GM12878 (cell line): ENCODE measurements around the gene GALNT6. TPM values are rescaled to one million over a fixed set of nuclear protein-coding genes. Genes with fewer than 3 reads are reported as not detected.

Experiments used
- ATAC-seq: fragments of 200-7000 bp; cut with Tn5 transposase; 3 replicates; pipeline ENCODE4 v1.9.1; 2020; ENCODE audit warnings: mild to moderate bottlenecking, moderate library complexity
- BruUV-seq: library from RNA; stranded (reverse); fragments of 400-500 nt; replicated peaks from 2 replicates; lab custom pipeline; 2021; lab: Mats Ljungman, UMichigan
- CTCF ChIA-PET: fragments of 300-600 bp; sonication (Branson Sonifier 250); formaldehyde crosslinking; extraction: SDS; loops from one replicate; lab custom pipeline; 2021; ENCODE audit warnings: inconsistent platforms; lab: Yijun Ruan, JAX
- POLR2A ChIA-PET: fragments of 350-600 bp; formaldehyde crosslinking; extraction: SDS; loops from one replicate; lab custom pipeline; 2021; ENCODE audit warnings: inconsistent platforms; lab: Charles Lee
- RAD21 ChIA-PET: fragments of 300-600 bp; sonication (Branson Sonifier 250); formaldehyde crosslinking; loops from one replicate; lab custom pipeline; 2023; ENCODE audit warnings: antibody characterized with exemption; ENCODE audit not compliant: unreplicated experiment; lab: Charles Lee
- SMC1A ChIA-PET: fragments of 300-600 bp; sonication (Branson Sonifier 250); formaldehyde crosslinking; loops from one replicate; lab custom pipeline; 2023; ENCODE audit not compliant: unreplicated experiment, uncharacterized antibody; lab: Charles Lee
- DNase-seq: peaks from one replicate; pipeline ENCODE4 v3.0.0-alpha.2; 2011; ENCODE audit warnings: low read depth, low spot score
- FAIRE-seq: peaks from 3 replicates; lab custom pipeline; 2011; peaks lifted over from hg19 to GRCh38; lab: Jason Lieb, UNC
- H2AFZ ChIP-seq: 2 replicates; pipeline ENCODE4 v1.6.0; 2011; ENCODE audit warnings: low read depth, low read length, control low read depth; ENCODE audit not compliant: control insufficient read depth
- H3K27ac ChIP-seq: 2 replicates; pipeline ENCODE4 v1.5.1; 2011; ENCODE audit warnings: control low read depth; ENCODE audit not compliant: control insufficient read depth, insufficient read depth
- H3K27me3 ChIP-seq, 2 experiments: replicated peaks in 1 of 2; 2 replicates each; pipeline versions ENCODE4 v1.6.0 to v1.6.1; 2011; ENCODE audit warnings: low read length in 1 of 2; ENCODE audit not compliant: control insufficient read depth in 2 of 2, insufficient read depth in 2 of 2
- H3K36me3 ChIP-seq, 2 experiments: 2 replicates each; pipeline ENCODE4 v1.5.1; 2011; ENCODE audit warnings: low read length in 1 of 2; ENCODE audit not compliant: control insufficient read depth in 2 of 2, insufficient read depth in 2 of 2
- H3K4me1 ChIP-seq: 2 replicates; pipeline ENCODE4 v1.6.1; 2011; ENCODE audit warnings: mild to moderate bottlenecking, low read length, moderate library complexity, mixed read lengths; ENCODE audit not compliant: control insufficient read depth, insufficient read depth
- H3K4me2 ChIP-seq: 2 replicates; pipeline ENCODE4 v1.6.0; 2011; ENCODE audit warnings: control low read depth; ENCODE audit not compliant: control insufficient read depth, insufficient read depth
- H3K4me3 ChIP-seq: fragments of 200-600 bp; sonication (generic); 2 replicates; pipeline ENCODE4 v1.5.1; 2016
- H3K79me2 ChIP-seq: 2 replicates; pipeline ENCODE4 v1.6.0; 2011; ENCODE audit warnings: low read length; ENCODE audit not compliant: control insufficient read depth, insufficient read depth
- H3K9ac ChIP-seq: 2 replicates; pipeline ENCODE4 v1.8.0; 2011; ENCODE audit warnings: low read length, control low read depth, mixed read lengths; ENCODE audit not compliant: control insufficient read depth, insufficient read depth
- H3K9me3 ChIP-seq: replicated peaks from 3 replicates; pipeline ENCODE4 v1.5.1; 2011; ENCODE audit warnings: mild to moderate bottlenecking, low read length; ENCODE audit not compliant: control insufficient read depth, insufficient read depth
- H4K20me1 ChIP-seq: 2 replicates; pipeline ENCODE4 v1.6.0; 2011; ENCODE audit not compliant: control insufficient read depth, insufficient read depth
- BMI1 ChIP-seq: fragments of 450-650 bp; IDR thresholded peaks from 2 replicates; pipeline ENCODE4 v1.6.1; 2016; ENCODE audit warnings: mild to moderate bottlenecking, moderate library complexity, borderline replicate concordance
- EZH2 ChIP-seq: IDR thresholded peaks from 2 replicates; pipeline ENCODE4 v1.6.1; 2012; ENCODE audit warnings: low read depth, mild to moderate bottlenecking, control low read depth, inconsistent platforms, low read length, borderline replicate concordance; ENCODE audit not compliant: control insufficient read depth
- GABPA ChIP-seq: IDR thresholded peaks from 2 replicates; pipeline ENCODE4 v1.6.1; 2014; ENCODE audit warnings: antibody characterized with exemption, low read depth, mild to moderate bottlenecking, inconsistent platforms
- IRF4 ChIP-seq: IDR thresholded peaks from 2 replicates; pipeline ENCODE4 v1.6.1; 2011; ENCODE audit warnings: low read depth, low read length
- JUND ChIP-seq: IDR thresholded peaks from 2 replicates; pipeline ENCODE4 v1.6.1; 2012; ENCODE audit warnings: low read depth, mild to moderate bottlenecking, low read length, improper control_type of control experiment, moderate library complexity
- PAX8 ChIP-seq: fragments of 450-650 bp; IDR thresholded peaks from 2 replicates; pipeline ENCODE4 v1.6.1; 2017; ENCODE audit warnings: mild to moderate bottlenecking, moderate library complexity
- SRF ChIP-seq, 2 experiments: IDR thresholded peaks; 2 replicates each; pipeline ENCODE4 v1.6.1; 2011; ENCODE audit warnings: low read depth in 2 of 2, low read length in 2 of 2, mild to moderate bottlenecking in 1 of 2, moderate library complexity in 1 of 2
- ZBED1 ChIP-seq: IDR thresholded peaks from 2 replicates; pipeline ENCODE4 v1.6.1; 2016; ENCODE audit warnings: borderline replicate concordance
- WGBS: methylation state at CpG from one replicate; pipeline ENCODE4 v1.1.6; 2016; ENCODE audit warnings: low lambda C conversion rate; ENCODE audit not compliant: insufficient replicate concordance, insufficient coverage; ENCODE audit errors: missing lambda C conversion rate; 5-methylcytosine and 5-hydroxymethylcytosine counted together
- in situ Hi-C: fragments of 300-500 bp; cut with MboI; formaldehyde crosslinking; loops from 9 replicates; pipeline ENCODE4 v1.14.3; 2018; ENCODE audit warnings: mixed read lengths
- intact Hi-C: fragments of 100-400 bp; cut with micrococcal nuclease; formaldehyde crosslinking; loops from one replicate; pipeline ENCODE4 v1.14.2; 2022; ENCODE audit not compliant: unreplicated experiment
- polyA plus RNA-seq, 11 experiments: library from polyadenylated mRNA; depleted of rRNA in 4 of 11; unstranded in 6 of 11; stranded (reverse) in 5 of 11; fragments of >200 nt; fragmentation: Nextera tagmentation in 4 of 11; fragmentation: Illumina TruSeq in 1 of 11; extraction: Ambion mirVana in 4 of 11; extraction: Trizol in 1 of 11; gene quantifications; 1 replicate in 1 of 11; 2 replicates in 10 of 11; pipeline versions ENCODE4 v1.2.1 to v1.2.3, GENCODE V29; 2011 to 2016; ENCODE audit warnings: inconsistent platforms in 2 of 11, missing spikeins in 2 of 11, low read depth in 1 of 11
- total RNA-seq, 4 experiments: library from RNA; depleted of rRNA in 3 of 4; stranded (reverse); fragments of >200 nt in 3 of 4; fragmentation: Illumina TruSeq in 1 of 4; extraction: Trizol in 1 of 4; gene quantifications; 2 replicates each; pipeline versions ENCODE4 v1.2.1 to v1.2.3, GENCODE V29; 2013 to 2021
- TF ChIP-seq, protein P1 (sequence below): fragments of 450-650 bp; IDR thresholded peaks from 2 replicates; pipeline ENCODE4 v1.6.1; 2017; ENCODE audit warnings: mild to moderate bottlenecking, moderate library complexity

Gene GALNT6
- total and polyA plus RNA-seq, 10 of the 15 experiments (the other 5 are each of a cell fraction or from before 2014, with no cell fraction given), result 6.6 to 40.4 (median 23.7) TPM

DNA sequence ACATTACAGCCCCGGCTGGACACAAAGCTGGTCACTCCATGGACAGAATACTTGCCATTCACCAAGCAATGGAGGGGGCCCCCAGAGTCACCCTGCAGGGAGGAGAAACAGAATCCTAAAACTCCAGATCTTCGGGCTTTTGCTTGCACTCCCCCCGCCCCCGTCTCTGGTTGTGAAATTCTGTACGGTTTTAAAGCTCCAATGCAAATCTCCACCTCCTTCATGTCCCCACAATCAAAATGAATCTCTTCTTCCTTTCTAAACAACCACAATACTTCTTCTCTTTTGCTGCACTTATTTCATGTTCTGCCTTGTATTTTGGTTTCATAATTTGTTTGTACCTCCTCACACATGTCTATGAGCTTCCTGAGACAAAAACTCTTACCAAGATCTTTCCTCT is 61.5 kb downstream of the GALNT6 start:
- in situ Hi-C loops (no loop called here), intact Hi-C loops (loop anchor here (10.0 kb wide), 1 partner anchor 565 kb away; the partner anchor contains the start of gene ATF1)
- SMC1A ChIA-PET, result interaction anchor here (0.7 to 1.2 kb wide), 2 partner anchors 11 to 16 kb away, joined by 4 to 5 read pairs; no protein-coding TSS in a partner anchor
- peak overlapping the region; percentile 59 for H3K4me2 ChIP-seq
- no peak for DNase-seq
- peak overlapping the region; percentile 48 for H2AFZ ChIP-seq
- FAIRE-seq, result peak; percentile 57
- CTCF ChIA-PET, result interaction anchor here (4.9 kb wide), 1 partner anchor 11 kb away, joined by 27 read pairs; no protein-coding TSS in a partner anchor
- H3K9ac ChIP-seq, result no peak overlapping the region
- no peaks in the 10 kb centered on the region for H3K79me2 ChIP-seq
- H4K20me1 ChIP-seq, result no peaks in the 10 kb centered on the region
- no peak overlapping the region for H3K27ac ChIP-seq
- POLR2A ChIA-PET, result no interaction called here
- no peaks in the 10 kb centered on the region for H3K36me3 ChIP-seq
- no TSS peak for BruUV-seq
- no peak for TF ChIP-seq PAX8
- TF ChIP-seq GABPA, result no peak
- no peak for TF ChIP-seq ZBED1
- no peak for TF ChIP-seq EZH2
- TF ChIP-seq, protein P1, sequence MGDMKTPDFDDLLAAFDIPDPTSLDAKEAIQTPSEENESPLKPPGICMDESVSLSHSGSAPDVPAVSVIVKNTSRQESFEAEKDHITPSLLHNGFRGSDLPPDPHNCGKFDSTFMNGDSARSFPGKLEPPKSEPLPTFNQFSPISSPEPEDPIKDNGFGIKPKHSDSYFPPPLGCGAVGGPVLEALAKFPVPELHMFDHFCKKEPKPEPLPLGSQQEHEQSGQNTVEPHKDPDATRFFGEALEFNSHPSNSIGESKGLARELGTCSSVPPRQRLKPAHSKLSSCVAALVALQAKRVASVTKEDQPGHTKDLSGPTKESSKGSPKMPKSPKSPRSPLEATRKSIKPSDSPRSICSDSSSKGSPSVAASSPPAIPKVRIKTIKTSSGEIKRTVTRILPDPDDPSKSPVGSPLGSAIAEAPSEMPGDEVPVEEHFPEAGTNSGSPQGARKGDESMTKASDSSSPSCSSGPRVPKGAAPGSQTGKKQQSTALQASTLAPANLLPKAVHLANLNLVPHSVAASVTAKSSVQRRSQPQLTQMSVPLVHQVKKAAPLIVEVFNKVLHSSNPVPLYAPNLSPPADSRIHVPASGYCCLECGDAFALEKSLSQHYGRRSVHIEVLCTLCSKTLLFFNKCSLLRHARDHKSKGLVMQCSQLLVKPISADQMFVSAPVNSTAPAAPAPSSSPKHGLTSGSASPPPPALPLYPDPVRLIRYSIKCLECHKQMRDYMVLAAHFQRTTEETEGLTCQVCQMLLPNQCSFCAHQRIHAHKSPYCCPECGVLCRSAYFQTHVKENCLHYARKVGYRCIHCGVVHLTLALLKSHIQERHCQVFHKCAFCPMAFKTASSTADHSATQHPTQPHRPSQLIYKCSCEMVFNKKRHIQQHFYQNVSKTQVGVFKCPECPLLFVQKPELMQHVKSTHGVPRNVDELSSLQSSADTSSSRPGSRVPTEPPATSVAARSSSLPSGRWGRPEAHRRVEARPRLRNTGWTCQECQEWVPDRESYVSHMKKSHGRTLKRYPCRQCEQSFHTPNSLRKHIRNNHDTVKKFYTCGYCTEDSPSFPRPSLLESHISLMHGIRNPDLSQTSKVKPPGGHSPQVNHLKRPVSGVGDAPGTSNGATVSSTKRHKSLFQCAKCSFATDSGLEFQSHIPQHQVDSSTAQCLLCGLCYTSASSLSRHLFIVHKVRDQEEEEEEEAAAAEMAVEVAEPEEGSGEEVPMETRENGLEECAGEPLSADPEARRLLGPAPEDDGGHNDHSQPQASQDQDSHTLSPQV, result no peak
- no peak for TF ChIP-seq SRF (IDR thresholded peaks at IDR 0.05; ENCODE audit: low read depth in 2 of 2, low read length in 2 of 2)
- TF ChIP-seq IRF4, result no peak
- TF ChIP-seq BMI1, result no peak
- TF ChIP-seq JUND, result no peak
- no peaks in the 10 kb centered on the region for H3K27me3 ChIP-seq
- peaks cover 34% of the 10 kb centered on the region for H3K4me1 ChIP-seq
- RAD21 ChIA-PET, result interaction anchor here (0.6 kb wide), 1 partner anchor 473 kb away, joined by 3 read pairs; no protein-coding TSS in a partner anchor
- ATAC-seq, result no peak
- no peak overlapping the region for H3K4me3 ChIP-seq
- no peaks in the 10 kb centered on the region for H3K9me3 ChIP-seq
- WGBS, result 10% methylated on average over 5 of the region's 5 CpGs
